Endothelial cell of hepatic sinusoid (primary cell): Measurements from ENCODE around the gene EXD1.
"Not testable (repeated sequence)": the region's sequence is repeated elsewhere in the genome, so short reads cannot be mapped to it uniquely, and the experiment has no call there.

Experiments
- in situ Hi-C: cut with HindIII; loops from 2 replicates; pipeline ENCODE4 v1.10.0; 2017; ENCODE audit warnings: low sequenced_read_pairs

The EXD1 gene

GRCh38 chr15:41230650-41231421 is at the start of gene EXD1, which contains the start of gene CHP1:
EXD1 (minus strand) TSS chr15:41230757; CDS start chr15:41226575, 4,182 bp downstream.
CHP1 (plus strand) TSS chr15:41231268; CDS start chr15:41231383, 115 bp downstream.
- in situ Hi-C loops: no loop called here

- in situ Hi-C loops: no loop called here
These were observed 49.2 kb upstream of the EXD1 start for GRCh38 chr15:41279535-41280283.

- in situ Hi-C loops: no loop called here
These were observed 47.8 kb upstream of the EXD1 start for GRCh38 chr15:41278319-41278718.

- in situ Hi-C loops: no loop called here
These were observed 46.3 kb upstream of the EXD1 start for GRCh38 chr15:41276831-41277230.

GRCh38 chr15:41269887-41270286 is 39.3 kb upstream of the EXD1 start:
- in situ Hi-C loops: no loop called here

GRCh38 chr15:41263891-41264351 is 33.4 kb upstream of the EXD1 start:
- in situ Hi-C loops: no loop called here

GRCh38 chr15:41262571-41262970 is 32.0 kb upstream of the EXD1 start:
- in situ Hi-C loops: no loop called here

- in situ Hi-C loops: not testable (repeated sequence)
These were observed 30.4 kb upstream of the EXD1 start for GRCh38 chr15:41260924-41261323.

- in situ Hi-C loops: no loop called here
These were observed 29.1 kb upstream of the EXD1 start for GRCh38 chr15:41259546-41260189.

GRCh38 chr15:41258750-41259471 is 28.4 kb upstream of the EXD1 start:
- in situ Hi-C loops: no loop called here

- in situ Hi-C loops: no loop called here
These were observed 26.1 kb upstream of the EXD1 start for GRCh38 chr15:41256577-41257038.

GRCh38 chr15:41256103-41256502 is 25.5 kb upstream of the EXD1 start:
- in situ Hi-C loops: no loop called here

GRCh38 chr15:41254560-41254959 is 24.0 kb upstream of the EXD1 start:
- in situ Hi-C loops: no loop called here

- in situ Hi-C loops: no loop called here
These were observed 20.9 kb upstream of the EXD1 start for GRCh38 chr15:41251411-41251810.

GRCh38 chr15:41250745-41251144 is 20.2 kb upstream of the EXD1 start:
- in situ Hi-C loops: not testable (repeated sequence)

- in situ Hi-C loops: no loop called here
These were observed 10.8 kb upstream of the EXD1 start for GRCh38 chr15:41241221-41241964.

- in situ Hi-C loops: no loop called here
These were observed 7.5 kb upstream of the EXD1 start for GRCh38 chr15:41238100-41238499.

GRCh38 chr15:41235929-41236328 is 5.4 kb upstream of the EXD1 start:
- in situ Hi-C loops: no loop called here

GRCh38 chr15:41235228-41235627 is 4.7 kb upstream of the EXD1 start:
- in situ Hi-C loops: not testable (repeated sequence)

GRCh38 chr15:41233367-41233771 is 2.8 kb upstream of the EXD1 start:
- in situ Hi-C loops: no loop called here
